ENCODE data around the gene SEMA4B.

The SEMA4B gene

GRCh38 chr15:90221246-90221900 lies 20.2 kb downstream of the SEMA4B start:
- TF ChIP-seq PAX5 (IDR thresholded peaks at IDR 0.05; ENCODE audit: insufficient read depth, low read length, severe bottlenecking) (no peak), TAF1 (IDR thresholded peaks at IDR 0.05; ENCODE audit: low read depth, low read length) (no peak), SPI1 (IDR thresholded peaks at IDR 0.05; ENCODE audit: low read depth, low read length) (no peak), POU2F2 (IDR thresholded peaks at IDR 0.05; ENCODE audit: low read depth, low read length) (no peak), POLR2A (IDR thresholded peaks at IDR 0.05; ENCODE audit: low read depth, low read length) (no peak), POLR2AphosphoS5 (IDR thresholded peaks at IDR 0.05; ENCODE audit: low read depth, low read length) (no peak)
- DNase-seq (ENCODE audit: insufficient read length, low spot score) (peak; percentile 74), FAIRE-seq (peak; percentile 78)

- FAIRE-seq (no peak), DNase-seq (ENCODE audit: insufficient read length, low spot score) (no peak)
- TF ChIP-seq POLR2AphosphoS5 (IDR thresholded peaks at IDR 0.05; ENCODE audit: low read depth, low read length) (no peak), POLR2A (IDR thresholded peaks at IDR 0.05; ENCODE audit: low read depth, low read length) (no peak), POU2F2 (IDR thresholded peaks at IDR 0.05; ENCODE audit: low read depth, low read length) (no peak), PAX5 (IDR thresholded peaks at IDR 0.05; ENCODE audit: insufficient read depth, low read length, severe bottlenecking) (no peak), TAF1 (IDR thresholded peaks at IDR 0.05; ENCODE audit: low read depth, low read length) (no peak), SPI1 (IDR thresholded peaks at IDR 0.05; ENCODE audit: low read depth, low read length) (no peak)
Observed at GRCh38 chr15:90222547-90222946, 21.4 kb downstream of the SEMA4B start.

- FAIRE-seq: no peak
- TF ChIP-seq SPI1 (IDR thresholded peaks at IDR 0.05; ENCODE audit: low read depth, low read length) (no peak), POLR2A (IDR thresholded peaks at IDR 0.05; ENCODE audit: low read depth, low read length) (no peak), PAX5 (IDR thresholded peaks at IDR 0.05; ENCODE audit: insufficient read depth, low read length, severe bottlenecking) (no peak), TAF1 (IDR thresholded peaks at IDR 0.05; ENCODE audit: low read depth, low read length) (no peak), POLR2AphosphoS5 (IDR thresholded peaks at IDR 0.05; ENCODE audit: low read depth, low read length) (no peak), POU2F2 (IDR thresholded peaks at IDR 0.05; ENCODE audit: low read depth, low read length) (no peak)
- DNase-seq (ENCODE audit: insufficient read length, low spot score): no peak
Observed at GRCh38 chr15:90223441-90224165, 22.5 kb downstream of the SEMA4B start.

GRCh38 chr15:90225047-90225446 lies 23.9 kb downstream of the SEMA4B start:
- DNase-seq (ENCODE audit: insufficient read length, low spot score): no peak
- no peak for FAIRE-seq
- TF ChIP-seq POLR2AphosphoS5 (IDR thresholded peaks at IDR 0.05; ENCODE audit: low read depth, low read length) (no peak), PAX5 (IDR thresholded peaks at IDR 0.05; ENCODE audit: insufficient read depth, low read length, severe bottlenecking) (no peak), SPI1 (IDR thresholded peaks at IDR 0.05; ENCODE audit: low read depth, low read length) (no peak)

GRCh38 chr15:90225504-90226234 lies 24.5 kb downstream of the SEMA4B start:
- TF ChIP-seq SPI1 (IDR thresholded peaks at IDR 0.05; ENCODE audit: low read depth, low read length) (no peak), POU2F2 (IDR thresholded peaks at IDR 0.05; ENCODE audit: low read depth, low read length) (no peak), TAF1 (IDR thresholded peaks at IDR 0.05; ENCODE audit: low read depth, low read length) (no peak), PAX5 (IDR thresholded peaks at IDR 0.05; ENCODE audit: insufficient read depth, low read length, severe bottlenecking) (no peak), POLR2A (IDR thresholded peaks at IDR 0.05; ENCODE audit: low read depth, low read length) (no peak), POLR2AphosphoS5 (IDR thresholded peaks at IDR 0.05; ENCODE audit: low read depth, low read length) (no peak)
- FAIRE-seq (no peak), DNase-seq (ENCODE audit: insufficient read length, low spot score) (no peak)

- DNase-seq (ENCODE audit: insufficient read length, low spot score) (no peak), FAIRE-seq (no peak)
Observed at GRCh38 chr15:90227336-90227735, 26.2 kb downstream of the SEMA4B start.

GRCh38 chr15:90227816-90228772 lies 27.0 kb downstream of the SEMA4B start:
- TF ChIP-seq PAX5 (IDR thresholded peaks at IDR 0.05; ENCODE audit: insufficient read depth, low read length, severe bottlenecking) (no peak), POLR2AphosphoS5 (IDR thresholded peaks at IDR 0.05; ENCODE audit: low read depth, low read length) (no peak), POU2F2 (IDR thresholded peaks at IDR 0.05; ENCODE audit: low read depth, low read length) (no peak), POLR2A (IDR thresholded peaks at IDR 0.05; ENCODE audit: low read depth, low read length) (no peak), TAF1 (IDR thresholded peaks at IDR 0.05; ENCODE audit: low read depth, low read length) (no peak), SPI1 (IDR thresholded peaks at IDR 0.05; ENCODE audit: low read depth, low read length) (no peak)
- FAIRE-seq (no peak), DNase-seq (ENCODE audit: insufficient read length, low spot score) (no peak)

More at GRCh38 chr15:90227336-90227735, 26.2 kb downstream of the SEMA4B start:
- TF ChIP-seq SPI1 (IDR thresholded peaks at IDR 0.05; ENCODE audit: low read depth, low read length) (no peak), POU2F2 (IDR thresholded peaks at IDR 0.05; ENCODE audit: low read depth, low read length) (no peak), POLR2A (IDR thresholded peaks at IDR 0.05; ENCODE audit: low read depth, low read length) (no peak), PAX5 (IDR thresholded peaks at IDR 0.05; ENCODE audit: insufficient read depth, low read length, severe bottlenecking) (no peak), POLR2AphosphoS5 (IDR thresholded peaks at IDR 0.05; ENCODE audit: low read depth, low read length) (no peak), TAF1 (IDR thresholded peaks at IDR 0.05; ENCODE audit: low read depth, low read length) (no peak)

GRCh38 chr15:90228960-90229359 lies 27.8 kb downstream of the SEMA4B start:
- no peak for FAIRE-seq
- TF ChIP-seq PAX5 (IDR thresholded peaks at IDR 0.05; ENCODE audit: insufficient read depth, low read length, severe bottlenecking): no peak
- TF ChIP-seq SPI1 (IDR thresholded peaks at IDR 0.05; ENCODE audit: low read depth, low read length): no peak
- no peak for TF ChIP-seq POLR2AphosphoS5 (IDR thresholded peaks at IDR 0.05; ENCODE audit: low read depth, low read length)
- no peak for TF ChIP-seq TAF1 (IDR thresholded peaks at IDR 0.05; ENCODE audit: low read depth, low read length)
- no peak for TF ChIP-seq POU2F2 (IDR thresholded peaks at IDR 0.05; ENCODE audit: low read depth, low read length)
- TF ChIP-seq POLR2A (IDR thresholded peaks at IDR 0.05; ENCODE audit: low read depth, low read length): no peak; the same call in 1 of the 2 replicates
- DNase-seq (ENCODE audit: insufficient read length, low spot score): no peak
